ENCODE measurements around the gene WDR37.

The WDR37 gene

DNA sequence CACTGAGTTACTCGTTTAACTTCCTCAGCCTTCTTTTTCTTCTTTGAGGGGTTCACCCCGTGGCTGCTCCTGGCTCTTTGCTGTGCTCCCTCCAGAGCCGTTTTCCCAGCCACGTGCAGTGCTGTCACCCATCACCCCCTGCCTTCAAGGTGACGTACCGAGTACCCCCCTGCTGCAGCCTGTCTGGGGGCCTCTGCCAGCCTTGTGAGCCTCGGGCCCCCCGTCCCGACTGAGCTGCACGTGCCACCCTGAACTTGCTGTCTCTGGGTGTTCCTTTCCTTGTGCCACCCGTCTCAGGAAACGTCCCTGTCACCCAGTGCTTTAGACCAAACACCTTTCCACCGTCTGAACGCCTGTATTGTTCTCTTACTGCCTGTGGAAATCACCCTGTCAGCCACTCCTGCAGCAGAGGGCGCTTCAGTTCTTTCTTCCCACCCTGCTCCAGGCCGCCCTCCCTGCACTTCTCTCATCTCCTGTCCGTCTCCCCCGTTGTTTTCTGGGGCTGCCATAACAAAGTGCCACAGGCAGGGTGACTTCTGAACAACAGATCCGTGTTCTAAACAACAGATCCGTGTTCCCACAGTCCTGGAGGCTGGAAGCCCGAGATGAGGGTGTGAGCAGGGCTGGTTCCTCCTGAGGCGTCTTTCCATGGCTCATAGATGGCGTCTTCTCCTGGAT lies 44.6 kb downstream of the WDR37 start:
- 68 to 69% methylated on average over 23 of the region's 23 CpGs for WGBS, 2 experiments
- no peaks in the 10 kb centered on the region for H3K27me3 ChIP-seq (ENCODE audit: control insufficient read depth, insufficient read depth, low read length, poor library complexity, severe bottlenecking)
- no peaks in the 10 kb centered on the region for H3K4me1 ChIP-seq (ENCODE audit: control insufficient read depth, insufficient read depth, low read length)
- peaks cover 9% of the 10 kb centered on the region for H3K36me3 ChIP-seq (ENCODE audit: control insufficient read depth, insufficient read depth, low read length)
- no peak overlapping the region for H3K27ac ChIP-seq (ENCODE audit: insufficient read depth, low read depth, low read length, poor library complexity, severe bottlenecking)
- no peak overlapping the region for H3K4me3 ChIP-seq (ENCODE audit: insufficient read depth, low read depth, low read length)
- H3K9me3 ChIP-seq (ENCODE audit: control insufficient read depth, low read length): no peaks in the 10 kb centered on the region

DNA sequence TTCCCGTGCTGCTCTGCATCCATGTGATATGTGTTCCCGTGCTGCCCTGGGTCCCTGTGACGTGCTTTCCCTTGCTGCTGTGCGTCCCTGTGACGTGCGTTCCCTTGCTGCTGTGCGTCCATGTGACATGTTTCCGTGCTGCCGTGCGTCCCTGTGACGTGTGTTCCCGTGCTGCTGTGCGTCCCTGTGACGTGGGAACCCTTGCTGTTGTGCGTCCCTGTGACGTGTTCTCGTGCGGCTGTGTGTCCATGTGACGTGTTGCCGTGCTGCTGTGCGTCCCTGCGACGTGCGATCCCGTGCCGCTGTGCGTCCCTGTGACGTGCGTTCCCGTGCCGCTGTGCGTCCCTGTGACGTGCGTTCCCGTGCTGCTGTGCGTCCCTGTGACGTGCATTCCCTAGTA lies 45.8 kb downstream of the WDR37 start:
- no peaks in the 10 kb centered on the region for H3K27me3 ChIP-seq (ENCODE audit: control insufficient read depth, insufficient read depth, low read length, poor library complexity, severe bottlenecking)
- no peaks in the 10 kb centered on the region for H3K4me1 ChIP-seq (ENCODE audit: control insufficient read depth, insufficient read depth, low read length)
- H3K27ac ChIP-seq (ENCODE audit: insufficient read depth, low read depth, low read length, poor library complexity, severe bottlenecking): no peak overlapping the region
- 95 to 97% methylated on average over 37 of the region's 37 CpGs for WGBS, 2 experiments
- H3K4me3 ChIP-seq (ENCODE audit: insufficient read depth, low read depth, low read length): no peak overlapping the region
- H3K9me3 ChIP-seq (ENCODE audit: control insufficient read depth, low read length): no peaks in the 10 kb centered on the region
- H3K36me3 ChIP-seq (ENCODE audit: control insufficient read depth, insufficient read depth, low read length): peaks cover 9% of the 10 kb centered on the region

DNA sequence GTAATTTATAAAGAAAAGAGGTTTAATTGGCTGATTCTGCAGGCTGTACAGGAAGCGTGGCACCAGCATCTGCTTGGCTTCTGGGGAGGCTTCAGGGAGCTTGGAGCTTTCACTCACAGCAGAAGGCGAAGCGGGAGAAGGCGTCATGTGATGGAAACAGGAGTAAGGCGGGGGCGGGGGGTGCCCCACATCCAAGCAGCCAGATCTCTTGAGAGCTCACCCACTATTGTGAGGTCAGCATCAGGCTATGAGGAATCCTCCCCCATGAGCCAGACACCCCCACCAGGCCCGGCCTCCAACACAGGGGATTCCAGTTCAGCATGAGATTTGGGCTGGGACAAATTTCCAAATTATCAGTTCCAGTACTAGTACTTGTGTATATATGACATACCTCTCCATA lies 46.2 kb downstream of the WDR37 start:
- 97 to 98% methylated on average over 7 of the region's 7 CpGs for WGBS, 2 experiments
- Histone ChIP-seq H3K4me3 (ENCODE audit: insufficient read depth, low read depth, low read length) (no peak overlapping the region), H3K27me3 (ENCODE audit: control insufficient read depth, insufficient read depth, low read length, poor library complexity, severe bottlenecking) (no peaks in the 10 kb centered on the region), H3K4me1 (ENCODE audit: control insufficient read depth, insufficient read depth, low read length) (no peaks in the 10 kb centered on the region), H3K27ac (ENCODE audit: insufficient read depth, low read depth, low read length, poor library complexity, severe bottlenecking) (no peak overlapping the region), H3K9me3 (ENCODE audit: control insufficient read depth, low read length) (no peaks in the 10 kb centered on the region), H3K36me3 (ENCODE audit: control insufficient read depth, insufficient read depth, low read length) (peaks cover 9% of the 10 kb centered on the region)

DNA sequence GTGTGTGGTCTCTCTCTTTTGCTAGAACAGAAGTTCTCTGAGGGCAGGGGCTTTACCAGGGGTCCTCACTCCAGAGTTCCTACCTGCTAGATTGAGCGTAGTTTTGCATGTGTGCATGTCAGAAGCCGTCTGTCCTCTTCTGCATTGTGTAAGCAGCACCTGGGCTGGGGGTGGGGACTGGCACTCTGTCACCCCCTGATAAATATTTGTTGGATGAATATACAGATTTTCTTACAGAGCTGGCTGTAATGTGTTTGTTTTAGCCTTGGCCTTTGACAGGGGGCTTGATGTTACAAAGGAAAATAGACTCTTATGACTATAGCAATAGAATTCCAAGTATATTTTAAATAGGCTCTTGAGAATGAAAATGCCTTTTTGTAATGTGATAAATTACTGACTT lies 46.6 kb downstream of the WDR37 start:
- Histone ChIP-seq H3K27ac (ENCODE audit: insufficient read depth, low read depth, low read length, poor library complexity, severe bottlenecking) (no peak overlapping the region), H3K4me3 (ENCODE audit: insufficient read depth, low read depth, low read length) (no peak overlapping the region), H3K36me3 (ENCODE audit: control insufficient read depth, insufficient read depth, low read length) (peaks cover 11% of the 10 kb centered on the region), H3K27me3 (ENCODE audit: control insufficient read depth, insufficient read depth, low read length, poor library complexity, severe bottlenecking) (no peaks in the 10 kb centered on the region), H3K4me1 (ENCODE audit: control insufficient read depth, insufficient read depth, low read length) (no peaks in the 10 kb centered on the region), H3K9me3 (ENCODE audit: control insufficient read depth, low read length) (no peaks in the 10 kb centered on the region)
- WGBS, 2 experiments: 88 to 93% methylated on average over 2 of the region's 2 CpGs

GRCh38 chr10:1103551-1103950 lies 47.4 kb downstream of the WDR37 start:
- H3K27ac ChIP-seq (ENCODE audit: insufficient read depth, low read depth, low read length, poor library complexity, severe bottlenecking): no peak overlapping the region
- peaks cover 14% of the 10 kb centered on the region for H3K36me3 ChIP-seq (ENCODE audit: control insufficient read depth, insufficient read depth, low read length)
- no peak overlapping the region for H3K4me3 ChIP-seq (ENCODE audit: insufficient read depth, low read depth, low read length)
- no peaks in the 10 kb centered on the region for H3K4me1 ChIP-seq (ENCODE audit: control insufficient read depth, insufficient read depth, low read length)
- 96 to 97% methylated on average over 18 of the region's 18 CpGs for WGBS, 2 experiments
- no peaks in the 10 kb centered on the region for H3K27me3 ChIP-seq (ENCODE audit: control insufficient read depth, insufficient read depth, low read length, poor library complexity, severe bottlenecking)
- no peaks in the 10 kb centered on the region for H3K9me3 ChIP-seq (ENCODE audit: control insufficient read depth, low read length)

DNA sequence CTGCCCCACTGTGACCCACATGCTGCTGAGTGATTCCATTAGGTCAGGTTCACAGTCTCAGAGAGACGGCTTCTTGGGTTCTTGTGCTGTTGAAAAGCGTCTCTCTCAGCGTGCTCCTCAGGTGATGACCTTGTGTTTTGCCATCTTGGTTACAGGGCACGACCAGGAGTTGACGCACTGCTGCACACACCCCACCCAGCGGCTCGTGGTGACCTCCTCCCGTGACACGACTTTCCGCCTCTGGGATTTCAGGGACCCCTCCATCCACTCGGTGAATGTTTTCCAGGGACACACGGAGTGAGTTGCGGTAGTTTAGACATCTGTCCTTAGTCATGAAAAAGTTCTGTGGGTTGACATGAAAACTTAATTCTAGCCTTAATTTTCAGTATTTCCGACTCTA lies 48.8 kb downstream of the WDR37 start:
- H3K36me3 ChIP-seq (ENCODE audit: control insufficient read depth, insufficient read depth, low read length): peaks cover 14% of the 10 kb centered on the region
- no peaks in the 10 kb centered on the region for H3K9me3 ChIP-seq (ENCODE audit: control insufficient read depth, low read length)
- H3K27ac ChIP-seq (ENCODE audit: insufficient read depth, low read depth, low read length, poor library complexity, severe bottlenecking): no peak overlapping the region
- H3K4me3 ChIP-seq (ENCODE audit: insufficient read depth, low read depth, low read length): no peak overlapping the region
- WGBS, 2 experiments: 96% methylated on average over 14 of the region's 14 CpGs
- H3K27me3 ChIP-seq (ENCODE audit: control insufficient read depth, insufficient read depth, low read length, poor library complexity, severe bottlenecking): no peaks in the 10 kb centered on the region
- H3K4me1 ChIP-seq (ENCODE audit: control insufficient read depth, insufficient read depth, low read length): no peaks in the 10 kb centered on the region

DNA sequence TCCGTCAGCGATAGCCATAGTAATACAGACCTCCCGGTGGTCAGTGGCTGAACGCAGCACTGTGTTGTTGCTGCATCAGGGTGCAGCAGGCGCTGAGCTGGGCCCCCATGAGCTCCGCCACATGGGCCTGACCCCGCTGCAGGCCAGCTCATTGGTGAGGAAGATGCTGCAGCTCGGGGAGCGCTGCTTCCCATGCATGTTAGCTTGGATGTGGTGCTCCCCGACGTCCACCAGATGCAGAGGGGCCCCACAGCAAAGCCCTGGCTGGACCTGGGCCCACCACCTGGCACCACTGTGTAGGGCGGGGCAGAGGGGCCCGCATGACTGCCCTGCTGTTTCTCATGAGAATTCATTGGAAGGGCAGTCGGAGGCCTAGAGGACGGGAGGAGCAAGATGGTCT lies 50.8 kb downstream of the WDR37 start:
- Histone ChIP-seq H3K27ac (ENCODE audit: insufficient read depth, low read depth, low read length, poor library complexity, severe bottlenecking) (no peak overlapping the region), H3K27me3 (ENCODE audit: control insufficient read depth, insufficient read depth, low read length, poor library complexity, severe bottlenecking) (no peaks in the 10 kb centered on the region), H3K4me3 (ENCODE audit: insufficient read depth, low read depth, low read length) (no peak overlapping the region), H3K4me1 (ENCODE audit: control insufficient read depth, insufficient read depth, low read length) (no peaks in the 10 kb centered on the region), H3K9me3 (ENCODE audit: control insufficient read depth, low read length) (no peaks in the 10 kb centered on the region), H3K36me3 (ENCODE audit: control insufficient read depth, insufficient read depth, low read length) (peaks cover 14% of the 10 kb centered on the region)
- WGBS, 2 experiments: 95% methylated on average over 15 of the region's 15 CpGs

- Histone ChIP-seq H3K4me1 (ENCODE audit: control insufficient read depth, insufficient read depth, low read length) (no peaks in the 10 kb centered on the region), H3K27me3 (ENCODE audit: control insufficient read depth, insufficient read depth, low read length, poor library complexity, severe bottlenecking) (no peaks in the 10 kb centered on the region), H3K36me3 (ENCODE audit: control insufficient read depth, insufficient read depth, low read length) (peaks cover 14% of the 10 kb centered on the region), H3K4me3 (ENCODE audit: insufficient read depth, low read depth, low read length) (no peak overlapping the region), H3K9me3 (ENCODE audit: control insufficient read depth, low read length) (no peaks in the 10 kb centered on the region), H3K27ac (ENCODE audit: insufficient read depth, low read depth, low read length, poor library complexity, severe bottlenecking) (no peak overlapping the region)
- WGBS, 2 experiments: 95 to 96% methylated on average over 6 of the region's 6 CpGs
Measured at GRCh38 chr10:1107679-1108078, 51.5 kb downstream of the WDR37 start.

- Histone ChIP-seq H3K4me3 (ENCODE audit: insufficient read depth, low read depth, low read length) (no peak overlapping the region), H3K9me3 (ENCODE audit: control insufficient read depth, low read length) (no peaks in the 10 kb centered on the region), H3K36me3 (ENCODE audit: control insufficient read depth, insufficient read depth, low read length) (peaks cover 14% of the 10 kb centered on the region), H3K4me1 (ENCODE audit: control insufficient read depth, insufficient read depth, low read length) (no peaks in the 10 kb centered on the region), H3K27ac (ENCODE audit: insufficient read depth, low read depth, low read length, poor library complexity, severe bottlenecking) (no peak overlapping the region), H3K27me3 (ENCODE audit: control insufficient read depth, insufficient read depth, low read length, poor library complexity, severe bottlenecking) (no peaks in the 10 kb centered on the region)
- WGBS, 2 experiments: 74% methylated on average over 32 of the region's 32 CpGs
Measured at GRCh38 chr10:1109795-1110673, 53.8 kb downstream of the WDR37 start.

- Histone ChIP-seq H3K4me1 (ENCODE audit: control insufficient read depth, insufficient read depth, low read length) (no peaks in the 10 kb centered on the region), H3K9me3 (ENCODE audit: control insufficient read depth, low read length) (no peaks in the 10 kb centered on the region), H3K4me3 (ENCODE audit: insufficient read depth, low read depth, low read length) (no peak overlapping the region), H3K36me3 (ENCODE audit: control insufficient read depth, insufficient read depth, low read length) (peaks cover 10% of the 10 kb centered on the region), H3K27me3 (ENCODE audit: control insufficient read depth, insufficient read depth, low read length, poor library complexity, severe bottlenecking) (no peaks in the 10 kb centered on the region), H3K27ac (ENCODE audit: insufficient read depth, low read depth, low read length, poor library complexity, severe bottlenecking) (no peak overlapping the region)
- 94 to 95% methylated on average over 12 of the region's 12 CpGs for WGBS, 2 experiments
Measured at GRCh38 chr10:1110674-1111119, 54.5 kb downstream of the WDR37 start.
